NCI-H748 (cell line): Measurements from ENCODE around the gene SCAI.
"Not testable (repeated sequence)": the region's sequence is repeated elsewhere in the genome, so short reads cannot be mapped to it uniquely, and the experiment has no call there.

Experiments
- DNase-seq: peaks from one replicate; lab custom pipeline; 2025; ENCODE audit not compliant: unreplicated experiment; lab: John Stamatoyannopoulos, UW

The SCAI gene

GRCh38 chr9:125038166-125038565 is 105.2 kb downstream of the SCAI start:
- DNase-seq: no peak

GRCh38 chr9:125028041-125028440 is 115.3 kb downstream of the SCAI start:
- DNase-seq: no peak

GRCh38 chr9:125024917-125025316 is 118.4 kb downstream of the SCAI start:
- no peak for DNase-seq

GRCh38 chr9:125021069-125021468 is 122.3 kb downstream of the SCAI start:
- DNase-seq: no peak

- not testable (repeated sequence) for DNase-seq
Measured at GRCh38 chr9:125015655-125016054, 127.7 kb downstream of the SCAI start.

GRCh38 chr9:125012013-125012412 is 131.3 kb downstream of the SCAI start:
- DNase-seq: not testable (repeated sequence)

- no peak for DNase-seq
Measured at GRCh38 chr9:125008599-125008998, 134.7 kb downstream of the SCAI start.

- no peak for DNase-seq
Measured at GRCh38 chr9:125003332-125003731, 140.0 kb downstream of the SCAI start.

GRCh38 chr9:124983698-124984097 is 159.6 kb downstream of the SCAI start:
- DNase-seq: no peak

GRCh38 chr9:124980431-124980830 is 162.9 kb downstream of the SCAI start:
- DNase-seq: no peak

- DNase-seq: no peak
Measured at GRCh38 chr9:124975131-124975530, 168.2 kb downstream of the SCAI start.

- DNase-seq: no peak
Measured at GRCh38 chr9:124973807-124974206, 169.5 kb downstream of the SCAI start.

- DNase-seq: no peak
Measured at GRCh38 chr9:124972241-124972770, 171.0 kb downstream of the SCAI start.

GRCh38 chr9:124969401-124969800 is 173.9 kb downstream of the SCAI start:
- no peak for DNase-seq

- no peak for DNase-seq
Measured at GRCh38 chr9:124968238-124968637, 175.1 kb downstream of the SCAI start.

GRCh38 chr9:124965775-124966568 is 177.4 kb downstream of the SCAI start:
- not testable (repeated sequence) for DNase-seq

- no peak for DNase-seq
Measured at GRCh38 chr9:124964604-124965003, 178.7 kb downstream of the SCAI start.

- no peak for DNase-seq
Measured at GRCh38 chr9:124964056-124964455, 179.3 kb downstream of the SCAI start.

GRCh38 chr9:124960409-124960752 is 182.9 kb downstream of the SCAI start:
- no peak for DNase-seq

GRCh38 chr9:124959671-124960408 is 183.5 kb downstream of the SCAI start:
- not testable (repeated sequence) for DNase-seq

GRCh38 chr9:124954255-124954654 is 189.1 kb downstream of the SCAI start:
- DNase-seq: no peak

GRCh38 chr9:124950050-124950718 is 193.1 kb downstream of the SCAI start:
- DNase-seq: no peak
